T-cell (primary cell): ENCODE measurements around the gene NR1D1. TPM values are rescaled to one million over a fixed set of nuclear protein-coding genes. Genes with fewer than 3 reads are reported as not detected.
"Not testable (repeated sequence)": the region's sequence is repeated elsewhere in the genome, so short reads cannot be mapped to it uniquely, and the experiment has no call there.

Source experiments
- ATAC-seq, 4 experiments: fragments of 200-7000 bp in 3 of 4; fragments of 150-1000 bp in 1 of 4; cut with Tn5 transposase; replicated peaks in 1 of 4; 1 replicate in 3 of 4; 2 replicates in 1 of 4; pipeline ENCODE4 v1.10.0; 2021; ENCODE audit warnings: moderate library complexity in 3 of 4, mild to moderate bottlenecking in 2 of 4, moderate number of reproducible peaks in 1 of 4
- CTCF ChIA-PET, 2 donors: fragments of 300-600 bp; sonication (Branson Sonifier 250); formaldehyde crosslinking; loops; one replicate each; lab custom pipeline; 2022; ENCODE audit warnings: antibody characterized with exemption in 2 of 2; lab: Charles Lee
- POLR2A ChIA-PET, 2 donors: fragments of 300-600 bp; sonication (Branson Sonifier 250); formaldehyde crosslinking; loops; one replicate each; lab custom pipeline; 2022; ENCODE audit warnings: antibody characterized with exemption in 2 of 2; lab: Charles Lee
- DNase-seq, 35 experiments: peaks; one replicate each; pipeline versions ENCODE4 v3.0.0 to v3.0.0-alpha.2; 2013 to 2023
- H3K27ac ChIP-seq: one replicate; pipeline ENCODE4 v1.5.1; 2013; ENCODE audit warnings: low read length
- H3K27me3 ChIP-seq, 2 experiments: replicated peaks in 1 of 2; 1 replicate in 1 of 2; 2 replicates in 1 of 2; pipeline versions ENCODE4 v1.6.1 to v1.7.0; 2013; ENCODE audit warnings: low read length in 1 of 2, mixed read lengths in 1 of 2; ENCODE audit not compliant: control insufficient read depth in 2 of 2, insufficient read depth in 2 of 2; ENCODE audit errors: extremely low read depth in 1 of 2
- H3K36me3 ChIP-seq, 2 donors: 1 replicate in 1 of 2; 2 replicates in 1 of 2; pipeline versions ENCODE4 v1.6.1 to v1.7.0; 2013; ENCODE audit warnings: low read length in 1 of 2; ENCODE audit not compliant: control insufficient read depth in 2 of 2, insufficient read depth in 1 of 2; ENCODE audit errors: extremely low read depth in 1 of 2
- H3K4me1 ChIP-seq, 2 experiments: 1 replicate in 1 of 2; 2 replicates in 1 of 2; pipeline versions ENCODE4 v1.6.1 to v1.7.0; 2013; ENCODE audit warnings: low read length in 2 of 2, mixed read lengths in 1 of 2; ENCODE audit not compliant: insufficient read depth in 2 of 2, control insufficient read depth in 1 of 2; ENCODE audit errors: extremely low read depth in 1 of 2
- H3K4me3 ChIP-seq, 2 donors: 1 replicate in 1 of 2; 2 replicates in 1 of 2; pipeline versions ENCODE4 v1.5.1 to v1.7.0; 2013; ENCODE audit warnings: mild to moderate bottlenecking in 2 of 2, low read length in 1 of 2, moderate library complexity in 1 of 2; ENCODE audit not compliant: control insufficient read depth in 1 of 2; ENCODE audit errors: extremely low read depth in 1 of 2
- H3K9me3 ChIP-seq: 2 replicates; pipeline ENCODE4 v1.7.0; 2013
- H3K27ac Mint-ChIP-seq, 2 donors: one replicate each; pipeline ENCODE4 v1.8.0; 2020 to 2021; ENCODE audit warnings: mild to moderate bottlenecking in 2 of 2, mixed read lengths in 2 of 2
- H3K27me3 Mint-ChIP-seq, 2 donors: one replicate each; pipeline ENCODE4 v1.8.0; 2021 to 2022; ENCODE audit warnings: mixed read lengths in 2 of 2
- H3K36me3 Mint-ChIP-seq: one replicate; pipeline ENCODE4 v1.8.0; 2021; ENCODE audit warnings: mixed read lengths
- H3K4me1 Mint-ChIP-seq, 3 donors: one replicate each; pipeline ENCODE4 v1.8.0; 2020 to 2022; ENCODE audit warnings: mixed read lengths in 3 of 3, mild to moderate bottlenecking in 1 of 3
- H3K4me3 Mint-ChIP-seq, 3 donors: one replicate each; pipeline ENCODE4 v1.8.0; 2020 to 2022; ENCODE audit warnings: mild to moderate bottlenecking in 3 of 3, mixed read lengths in 3 of 3, moderate library complexity in 3 of 3
- H3K9me3 Mint-ChIP-seq, 3 donors: one replicate each; pipeline ENCODE4 v1.8.0; 2020 to 2022; ENCODE audit warnings: mixed read lengths in 3 of 3
- WGBS: methylation state at CpG from one replicate; pipeline ENCODE4 v1.1.5; 2013; ENCODE audit warnings: missing lambda C conversion rate; ENCODE audit not compliant: insufficient coverage; 5-methylcytosine and 5-hydroxymethylcytosine counted together
- total RNA-seq, 35 experiments: library from RNA in 6 of 35; stranded (reverse) in 6 of 35; fragments of 120-200 nt in 1 of 35; gene quantifications; one replicate each; pipeline versions ENCODE4 v1.2.1 to v1.2.4 and lab custom pipeline; 2013 to 2026

NR1D1 gene
- total RNA-seq (10 to 100 TPM; 11.5 to 33.6 (median 21.9) TPM), total RNA-seq (lab: John Stamatoyannopoulos, UW) (3.7 to 49.5 (median 17.3) reads per million in 29 experiments)
- total RNA-seq (2013): 8.1 TPM

- Histone ChIP-seq H3K4me1 (peaks cover 67 to 99% of the 10 kb centered on the region in 2 experiments), H3K27ac (peak within 1 kb of the TSS; percentile 93), H3K9me3 (no peaks in the 10 kb centered on the region), H3K36me3 (peaks cover 2 to 19% of the 10 kb centered on the region in 2 donors), H3K27me3 (no peaks in the 10 kb centered on the region), H3K4me3 (peak within 1 kb of the TSS; percentile 84 to 85)
- ATAC-seq (no peak), DNase-seq (no peak)
- 2% methylated on average over 16 of the region's 16 CpGs for WGBS
- Mint-ChIP-seq H3K27ac (peak within 1 kb of the TSS; percentile 93 to 99), H3K36me3 (peaks cover 12% of the 10 kb centered on the region), H3K9me3 (no peaks in the 10 kb centered on the region), H3K4me3 (peak within 1 kb of the TSS; percentile 93 to 98 (median 98)), H3K27me3 (no peaks in the 10 kb centered on the region), H3K4me1 (peaks cover 91 to 97% (median 94%) of the 10 kb centered on the region in 3 donors)
- ChIA-PET CTCF (interaction anchor here in 1 of 2 donors (0.7 to 5.7 kb wide), 8 partner anchors 11 to 68 kb away, joined by 3 to 75 read pairs (median 4); partner anchors contain the start of gene CASC3), POLR2A (interaction anchor here (0.6 to 1.5 kb wide), 5 partner anchors 13 to 72 kb away, joined by 3 to 15 read pairs (median 5); partner anchors contain the start of gene CASC3 (in 1 of the 2))
Observed at GRCh38 chr17:40100419-40100668, at the start of gene NR1D1. Gene NR1D1 (minus strand): TSS chr17:40100589. CDS start chr17:40100094, 495 bp downstream.

DNA sequence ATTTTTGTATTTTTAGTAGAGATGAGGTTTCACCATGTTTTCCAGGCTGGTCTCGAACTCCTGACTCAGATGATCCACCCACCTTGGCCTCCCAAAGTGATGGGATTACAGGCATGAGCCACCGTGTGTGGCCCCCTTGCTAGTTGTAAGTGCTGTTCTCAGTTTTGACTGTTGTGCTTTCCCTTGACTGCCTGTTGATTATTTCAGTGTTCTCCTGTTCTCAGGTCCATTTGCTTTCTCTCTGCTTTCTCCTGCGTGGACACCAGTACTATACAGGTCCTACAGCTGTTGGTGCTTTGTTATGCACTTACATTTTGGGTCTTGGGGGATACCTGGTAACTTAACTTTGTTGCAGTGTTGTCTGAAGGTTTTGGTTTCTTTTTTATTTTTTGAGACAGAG lies 48.1 kb upstream of the NR1D1 start:
- ChIA-PET POLR2A (no interaction called here), CTCF (interaction anchor here (0.7 kb wide), 2 partner anchors 62 to 302 kb away, joined by 3 read pairs; no protein-coding TSS in a partner anchor)
- Mint-ChIP-seq H3K4me1 (peaks cover 53 to 64% (median 58%) of the 10 kb centered on the region in 3 donors), H3K36me3 (peaks cover 40% of the 10 kb centered on the region), H3K9me3 (no peaks in the 10 kb centered on the region), H3K4me3 (no peak overlapping the region), H3K27me3 (no peaks in the 10 kb centered on the region), H3K27ac (peak overlapping the region; percentile 2 to 44)
- DNase-seq (no peak), ATAC-seq (no peak)
- H3K27me3 ChIP-seq: no peaks in the 10 kb centered on the region
- H3K27ac ChIP-seq: no peak overlapping the region
- no peaks in the 10 kb centered on the region for H3K9me3 ChIP-seq
- H3K4me3 ChIP-seq: no peak overlapping the region
- WGBS: 86% methylated on average over 1 of the region's 3 CpGs
- H3K4me1 ChIP-seq: peaks cover 0 to 12% of the 10 kb centered on the region in 2 experiments
- H3K36me3 ChIP-seq: peaks cover 3 to 67% of the 10 kb centered on the region in 2 donors

DNA sequence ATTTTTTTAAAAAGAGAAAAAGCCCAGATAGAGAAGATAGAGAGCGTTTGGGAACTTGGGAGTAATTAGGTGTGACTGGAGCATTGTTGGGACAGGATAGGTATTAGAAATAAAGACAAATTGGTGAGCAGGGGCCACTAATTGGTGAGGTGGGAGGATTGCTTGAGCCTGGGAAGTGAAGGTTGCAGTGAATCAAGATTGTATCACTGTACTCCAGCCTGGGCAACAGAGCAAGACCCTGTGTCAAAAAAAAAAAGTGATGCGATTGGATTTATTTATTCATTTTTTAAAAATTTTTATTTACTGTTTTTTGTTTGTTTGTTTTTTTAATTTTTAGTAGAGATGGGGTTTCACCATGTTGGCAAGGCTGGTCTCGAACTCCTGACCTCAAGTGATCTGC lies 45.1 kb upstream of the NR1D1 start:
- WGBS: 90% methylated on average over 1 of the region's 3 CpGs
- peaks cover 57 to 69% (median 62%) of the 10 kb centered on the region in 3 donors for H3K4me1 Mint-ChIP-seq
- no peak overlapping the region for H3K4me3 Mint-ChIP-seq
- ChIA-PET POLR2A (no interaction called here), CTCF (no interaction called here)
- no peaks in the 10 kb centered on the region for H3K27me3 Mint-ChIP-seq
- Histone ChIP-seq H3K27me3 (no peaks in the 10 kb centered on the region), H3K4me3 (no peak overlapping the region), H3K9me3 (no peaks in the 10 kb centered on the region), H3K27ac (no peak overlapping the region), H3K4me1 (peaks cover 8 to 28% of the 10 kb centered on the region in 2 experiments), H3K36me3 (peaks cover 5 to 66% of the 10 kb centered on the region in 2 donors)
- ATAC-seq: no peak
- peaks cover 43% of the 10 kb centered on the region for H3K36me3 Mint-ChIP-seq
- no peak for DNase-seq
- no peak overlapping the region for H3K27ac Mint-ChIP-seq
- H3K9me3 Mint-ChIP-seq: no peaks in the 10 kb centered on the region

- ATAC-seq, DNase-seq, H3K4me3 Mint-ChIP-seq, CTCF ChIA-PET, H3K9me3 ChIP-seq, H3K27me3 ChIP-seq, H3K4me3 ChIP-seq, H3K27ac ChIP-seq, H3K27me3 Mint-ChIP-seq, H3K27ac Mint-ChIP-seq, H3K9me3 Mint-ChIP-seq: not testable (repeated sequence)
- H3K36me3 ChIP-seq: peaks cover 2 to 44% of the 10 kb centered on the region in 2 donors
- WGBS: no CpG with 5 or more reads among the region's 3 CpGs
- H3K36me3 Mint-ChIP-seq: peaks cover 24% of the 10 kb centered on the region
- POLR2A ChIA-PET: interaction anchor here in 1 of 2 donors (0.6 to 0.7 kb wide), 3 partner anchors 13 to 26 kb away, joined by 3 to 4 read pairs (median 3); no protein-coding TSS in a partner anchor
- H3K4me1 Mint-ChIP-seq: peaks cover 52 to 59% (median 53%) of the 10 kb centered on the region in 3 donors
- peaks cover 12 to 44% of the 10 kb centered on the region in 2 experiments for H3K4me1 ChIP-seq
Observed at GRCh38 chr17:40143166-40143565, 42.8 kb upstream of the NR1D1 start.

GRCh38 chr17:40139566-40140058 lies 39.2 kb upstream of the NR1D1 start:
- Mint-ChIP-seq H3K4me1 (peaks cover 30 to 44% (median 41%) of the 10 kb centered on the region in 3 donors), H3K4me3 (peak overlapping the region; percentile 89 to 92 (median 89)), H3K9me3 (no peaks in the 10 kb centered on the region), H3K36me3 (peaks cover 37% of the 10 kb centered on the region), H3K27me3 (no peaks in the 10 kb centered on the region), H3K27ac (peak overlapping the region; percentile 96 to 98)
- ATAC-seq: peak in 3 of 4 experiments; percentile 5 to 6 (median 5)
- CTCF ChIA-PET: interaction anchor here (0.5 to 4.3 kb wide), 8 partner anchors 10 to 1980 kb away, joined by 3 to 36 read pairs (median 4); partner anchors contain the start of genes MSL1 (in 1 of the 2) and WIPF2 (in 1 of the 2)
- H3K36me3 ChIP-seq: peaks cover 9 to 49% of the 10 kb centered on the region in 2 donors
- peak overlapping the region; percentile 94 for H3K27ac ChIP-seq
- POLR2A ChIA-PET: interaction anchor here (0.6 to 1.5 kb wide), 8 partner anchors 16 to 123 kb away, joined by 3 to 8 read pairs (median 4); no protein-coding TSS in a partner anchor
- no peaks in the 10 kb centered on the region for H3K9me3 ChIP-seq
- peak overlapping the region; percentile 60 to 78 for H3K4me3 ChIP-seq
- H3K27me3 ChIP-seq: no peaks in the 10 kb centered on the region
- peaks cover 12 to 35% of the 10 kb centered on the region in 2 experiments for H3K4me1 ChIP-seq
- peak in 1 of 35 experiments; percentile 15 for DNase-seq
- 0% methylated on average over 7 of the region's 14 CpGs for WGBS

GRCh38 chr17:40135817-40136216 lies 35.4 kb upstream of the NR1D1 start:
- peak overlapping the region; percentile 33 to 85 for H3K27ac Mint-ChIP-seq
- no peaks in the 10 kb centered on the region for H3K9me3 Mint-ChIP-seq
- no peaks in the 10 kb centered on the region for H3K27me3 ChIP-seq
- H3K4me3 Mint-ChIP-seq: no peak overlapping the region
- H3K27me3 Mint-ChIP-seq: no peaks in the 10 kb centered on the region
- no CpG with 5 or more reads among the region's 3 CpGs for WGBS
- H3K4me1 ChIP-seq: peaks cover 4 to 20% of the 10 kb centered on the region in 2 experiments
- no peak overlapping the region for H3K27ac ChIP-seq
- H3K36me3 ChIP-seq: peaks cover 24 to 62% of the 10 kb centered on the region in 2 donors
- peaks cover 15 to 30% (median 29%) of the 10 kb centered on the region in 3 donors for H3K4me1 Mint-ChIP-seq
- H3K36me3 Mint-ChIP-seq: peaks cover 61% of the 10 kb centered on the region
- POLR2A ChIA-PET: interaction anchor here in 1 of 2 donors (1.6 to 1.7 kb wide), 2 partner anchors 10 to 12 kb away, joined by 4 to 9 read pairs; no protein-coding TSS in a partner anchor
- H3K9me3 ChIP-seq: no peaks in the 10 kb centered on the region
- CTCF ChIA-PET: interaction anchor here in 1 of 2 donors (1.0 kb wide), 1 partner anchor 23 kb away, joined by 4 read pairs; no protein-coding TSS in a partner anchor
- DNase-seq (no peak), ATAC-seq (no peak)
- no peak overlapping the region for H3K4me3 ChIP-seq
